Upper lobe of left lung (tissue), 4 donors: ENCODE measurements around the gene RPL27.

Experiments
- CTCF ChIP-seq, 6 experiments: fragments of 450-650 bp in 4 of 6; fragments of 200-600 bp in 2 of 6; sonication (generic) in 2 of 6; IDR thresholded peaks; one replicate each; pipeline ENCODE4 v1.5.1; 2016 to 2019; ENCODE audit warnings: antibody characterized with exemption in 6 of 6
- EP300 ChIP-seq, 4 donors: sonication (generic); formaldehyde crosslinking; IDR thresholded peaks; one replicate each; pipeline ENCODE4 v1.5.1; 2017; ENCODE audit warnings: antibody characterized with exemption in 4 of 4, control low read depth in 2 of 4
- POLR2AphosphoS5 ChIP-seq, 2 donors: sonication (generic); formaldehyde crosslinking; IDR thresholded peaks; one replicate each; pipeline ENCODE4 v1.5.1; 2017; ENCODE audit warnings: antibody characterized with exemption in 2 of 2

GRCh38 chr17:42969001-42969581, 29.1 kb upstream of the RPL27 start:
- no peak for TF ChIP-seq CTCF (IDR thresholded peaks at IDR 0.05)
- no peak for TF ChIP-seq EP300 (IDR thresholded peaks at IDR 0.05)
- TF ChIP-seq POLR2AphosphoS5 (IDR thresholded peaks at IDR 0.05): no peak
